ENCODE data around the gene DNM1.

DNA sequence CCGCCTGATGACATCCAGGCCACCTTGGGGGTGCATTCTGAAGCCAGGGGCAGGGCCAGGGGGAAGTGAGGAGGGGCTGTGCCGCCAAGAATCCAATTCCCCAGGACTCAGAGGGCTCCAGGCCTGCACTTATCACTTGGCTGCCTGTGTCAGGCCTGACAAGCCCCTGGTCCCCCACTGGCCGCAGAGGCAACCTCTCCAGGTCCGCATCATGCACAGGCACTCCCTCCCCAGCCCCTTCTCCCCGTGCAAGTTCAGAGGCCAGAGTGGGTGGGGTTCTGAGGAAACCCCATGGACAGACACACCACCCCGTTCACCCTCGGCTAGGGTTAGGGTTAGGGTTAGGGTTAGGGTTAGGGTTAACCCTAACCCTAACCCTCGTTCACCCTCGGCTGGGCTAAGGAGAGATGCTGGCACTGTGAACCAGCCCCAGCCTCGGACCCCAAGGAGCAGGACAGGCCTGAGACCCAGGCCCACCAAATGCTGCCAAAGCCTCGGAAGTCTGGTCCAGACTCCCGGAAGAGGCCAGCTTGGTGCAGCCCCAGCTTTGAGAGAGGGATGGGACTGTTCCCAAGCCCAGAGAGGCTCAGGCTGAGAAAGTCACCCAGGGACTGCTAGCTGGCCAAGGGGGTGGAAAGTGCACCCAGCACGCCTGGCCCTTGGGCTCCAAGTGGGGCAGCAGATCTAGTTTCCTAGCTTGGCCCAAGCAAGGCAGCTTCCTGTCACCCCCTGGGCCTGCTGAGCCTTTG is 49.1 kb upstream of the DNM1 start:
- TF ChIP-seq, protein P1, sequence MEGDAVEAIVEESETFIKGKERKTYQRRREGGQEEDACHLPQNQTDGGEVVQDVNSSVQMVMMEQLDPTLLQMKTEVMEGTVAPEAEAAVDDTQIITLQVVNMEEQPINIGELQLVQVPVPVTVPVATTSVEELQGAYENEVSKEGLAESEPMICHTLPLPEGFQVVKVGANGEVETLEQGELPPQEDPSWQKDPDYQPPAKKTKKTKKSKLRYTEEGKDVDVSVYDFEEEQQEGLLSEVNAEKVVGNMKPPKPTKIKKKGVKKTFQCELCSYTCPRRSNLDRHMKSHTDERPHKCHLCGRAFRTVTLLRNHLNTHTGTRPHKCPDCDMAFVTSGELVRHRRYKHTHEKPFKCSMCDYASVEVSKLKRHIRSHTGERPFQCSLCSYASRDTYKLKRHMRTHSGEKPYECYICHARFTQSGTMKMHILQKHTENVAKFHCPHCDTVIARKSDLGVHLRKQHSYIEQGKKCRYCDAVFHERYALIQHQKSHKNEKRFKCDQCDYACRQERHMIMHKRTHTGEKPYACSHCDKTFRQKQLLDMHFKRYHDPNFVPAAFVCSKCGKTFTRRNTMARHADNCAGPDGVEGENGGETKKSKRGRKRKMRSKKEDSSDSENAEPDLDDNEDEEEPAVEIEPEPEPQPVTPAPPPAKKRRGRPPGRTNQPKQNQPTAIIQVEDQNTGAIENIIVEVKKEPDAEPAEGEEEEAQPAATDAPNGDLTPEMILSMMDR (IDR thresholded peaks at IDR 0.05) = no peak
- TF ChIP-seq JUND (IDR thresholded peaks at IDR 0.05) (no peak), POLR2AphosphoS5 (IDR thresholded peaks at IDR 0.05; ENCODE audit: low read depth, low read length) (no peak)
- TF ChIP-seq, protein P2, sequence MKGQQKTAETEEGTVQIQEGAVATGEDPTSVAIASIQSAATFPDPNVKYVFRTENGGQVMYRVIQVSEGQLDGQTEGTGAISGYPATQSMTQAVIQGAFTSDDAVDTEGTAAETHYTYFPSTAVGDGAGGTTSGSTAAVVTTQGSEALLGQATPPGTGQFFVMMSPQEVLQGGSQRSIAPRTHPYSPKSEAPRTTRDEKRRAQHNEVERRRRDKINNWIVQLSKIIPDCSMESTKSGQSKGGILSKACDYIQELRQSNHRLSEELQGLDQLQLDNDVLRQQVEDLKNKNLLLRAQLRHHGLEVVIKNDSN (IDR thresholded peaks at IDR 0.05; ENCODE audit: borderline replicate concordance, low read depth) = no peak

Data from SK-N-SH (cell line).